HFFc6 (cell line): Measurements from ENCODE around the gene SH2B3. TPM values are rescaled to one million over a fixed set of nuclear protein-coding genes. Genes with fewer than 3 reads are reported as not detected.

ENCODE experiments used
- DNase-seq: peaks from one replicate; pipeline ENCODE4 v3.0.0-alpha.2; 2018
- H3K27ac Mint-ChIP-seq: 2 replicates; pipeline ENCODE4 v1.8.0; 2020; ENCODE audit warnings: mild to moderate bottlenecking, mixed read lengths
- H3K27me3 Mint-ChIP-seq: 2 replicates; pipeline ENCODE4 v1.8.0; 2021; ENCODE audit warnings: mild to moderate bottlenecking, moderate library complexity, mixed read lengths; ENCODE audit not compliant: insufficient read depth
- H3K36me3 Mint-ChIP-seq: 2 replicates; pipeline ENCODE4 v1.8.0; 2021; ENCODE audit warnings: low read depth, mixed read lengths
- H3K4me1 Mint-ChIP-seq: 2 replicates; pipeline ENCODE4 v1.8.0; 2020; ENCODE audit warnings: low read depth, mixed read lengths
- H3K4me3 Mint-ChIP-seq: 2 replicates; pipeline ENCODE4 v1.8.0; 2020; ENCODE audit warnings: mild to moderate bottlenecking, moderate library complexity, mixed read lengths
- H3K9me3 Mint-ChIP-seq: 2 replicates; pipeline ENCODE4 v1.8.0; 2020; ENCODE audit warnings: mild to moderate bottlenecking, mixed read lengths
- total RNA-seq, 6 experiments: library from RNA; stranded (reverse); fragmentation: NEBNext Ultra II Directional; extraction: Animal tissue kit (Norgen Biotek cat#: 25700); gene quantifications; 2 replicates in 1 of 6; 3 replicates in 5 of 6; pipeline ENCODE4 v1.2.3, GENCODE V29; 2021
- TF ChIP-seq, protein P1 (sequence below): fragments of 200-600 bp; sonication (generic); IDR thresholded peaks from 2 replicates; pipeline ENCODE4 v1.5.0; 2021; ENCODE audit warnings: antibody characterized with exemption, mild to moderate bottlenecking

Gene SH2B3
- total RNA-seq, 6 experiments from 2014 or later, result 54.0 to 80.3 (median 69.8) TPM

DNA sequence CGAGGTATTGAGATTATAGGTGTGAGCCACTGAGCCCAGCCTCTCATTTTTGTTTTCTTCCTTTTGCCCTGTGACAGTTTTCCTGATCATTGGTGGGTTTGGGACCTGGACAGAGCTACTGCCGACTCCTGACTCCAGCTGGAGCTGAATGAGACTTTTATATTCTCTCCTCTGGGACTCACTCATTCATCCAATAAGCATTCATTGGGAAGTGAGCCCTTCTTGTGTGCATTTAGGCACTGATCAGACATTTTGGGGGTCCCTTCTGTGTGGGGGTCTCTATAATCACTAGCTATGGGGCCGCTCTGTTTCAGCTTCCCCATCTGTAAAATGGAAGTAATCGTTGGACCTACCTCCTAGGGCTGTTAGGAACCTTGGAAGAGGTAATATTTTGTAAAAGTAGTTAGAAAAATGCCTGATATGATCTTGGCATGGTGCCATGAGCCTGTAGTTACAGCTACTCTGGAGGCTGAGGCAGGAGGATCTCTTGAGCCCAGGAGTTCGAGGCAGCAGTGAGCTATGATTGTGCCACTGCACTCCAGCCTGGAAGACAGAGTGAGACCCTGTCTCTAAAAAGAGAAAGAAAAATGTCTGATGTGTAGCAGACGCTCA, 7.2 kb downstream of the SH2B3 start:
- Mint-ChIP-seq H3K27me3 (no peaks in the 10 kb centered on the region; the same call in 1 of the 2 replicates), H3K9me3 (no peaks in the 10 kb centered on the region), H3K4me1 (peaks cover 75% of the 10 kb centered on the region), H3K27ac (peak overlapping the region; percentile 97), H3K36me3 (peaks cover 5% of the 10 kb centered on the region; the same call in 1 of the 2 replicates), H3K4me3 (peak overlapping the region; percentile 52)
- TF ChIP-seq, protein P1, sequence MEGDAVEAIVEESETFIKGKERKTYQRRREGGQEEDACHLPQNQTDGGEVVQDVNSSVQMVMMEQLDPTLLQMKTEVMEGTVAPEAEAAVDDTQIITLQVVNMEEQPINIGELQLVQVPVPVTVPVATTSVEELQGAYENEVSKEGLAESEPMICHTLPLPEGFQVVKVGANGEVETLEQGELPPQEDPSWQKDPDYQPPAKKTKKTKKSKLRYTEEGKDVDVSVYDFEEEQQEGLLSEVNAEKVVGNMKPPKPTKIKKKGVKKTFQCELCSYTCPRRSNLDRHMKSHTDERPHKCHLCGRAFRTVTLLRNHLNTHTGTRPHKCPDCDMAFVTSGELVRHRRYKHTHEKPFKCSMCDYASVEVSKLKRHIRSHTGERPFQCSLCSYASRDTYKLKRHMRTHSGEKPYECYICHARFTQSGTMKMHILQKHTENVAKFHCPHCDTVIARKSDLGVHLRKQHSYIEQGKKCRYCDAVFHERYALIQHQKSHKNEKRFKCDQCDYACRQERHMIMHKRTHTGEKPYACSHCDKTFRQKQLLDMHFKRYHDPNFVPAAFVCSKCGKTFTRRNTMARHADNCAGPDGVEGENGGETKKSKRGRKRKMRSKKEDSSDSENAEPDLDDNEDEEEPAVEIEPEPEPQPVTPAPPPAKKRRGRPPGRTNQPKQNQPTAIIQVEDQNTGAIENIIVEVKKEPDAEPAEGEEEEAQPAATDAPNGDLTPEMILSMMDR, result no peak
- no peak for DNase-seq

DNA sequence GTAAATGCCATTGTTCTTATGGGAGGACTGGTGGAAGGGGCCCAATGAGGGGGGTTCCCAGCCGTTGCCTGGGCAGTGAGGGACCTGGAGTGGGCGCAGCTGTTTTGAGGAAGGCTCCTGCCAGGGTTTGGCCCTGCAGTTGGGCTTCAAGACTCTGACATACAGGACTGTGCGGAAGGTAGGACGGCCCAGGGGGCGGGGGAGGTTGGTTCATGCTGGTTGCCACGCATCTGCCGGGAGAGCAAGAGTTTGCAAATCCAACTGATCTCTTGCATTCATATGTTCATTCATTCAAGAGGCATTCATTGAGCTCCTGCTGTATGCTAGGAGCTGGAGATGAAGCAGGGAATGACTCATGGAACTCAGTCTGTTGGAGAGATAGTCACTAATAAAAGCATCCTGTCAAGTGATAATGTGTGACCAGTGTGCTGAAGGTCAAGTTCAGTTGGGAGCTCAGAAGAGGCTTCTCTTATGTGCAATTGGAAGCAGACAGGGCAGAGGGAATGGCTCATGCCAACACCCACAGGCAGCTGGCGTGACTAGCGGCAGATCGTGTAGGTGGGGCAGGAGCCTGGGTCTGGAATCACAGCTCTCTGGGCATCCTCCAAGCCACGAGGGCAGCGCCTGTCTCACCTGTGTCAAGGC, 7.8 kb downstream of the SH2B3 start:
- peak overlapping the region; percentile 97 for H3K27ac Mint-ChIP-seq
- DNase-seq, result peak; percentile 92
- no peaks in the 10 kb centered on the region; the same call in 1 of the 2 replicates for H3K27me3 Mint-ChIP-seq
- peaks cover 70% of the 10 kb centered on the region for H3K4me1 Mint-ChIP-seq
- peaks cover 5% of the 10 kb centered on the region; the same call in 1 of the 2 replicates for H3K36me3 Mint-ChIP-seq
- H3K4me3 Mint-ChIP-seq, result peak overlapping the region; percentile 52
- TF ChIP-seq, protein P1, result no peak
- no peaks in the 10 kb centered on the region for H3K9me3 Mint-ChIP-seq

DNA sequence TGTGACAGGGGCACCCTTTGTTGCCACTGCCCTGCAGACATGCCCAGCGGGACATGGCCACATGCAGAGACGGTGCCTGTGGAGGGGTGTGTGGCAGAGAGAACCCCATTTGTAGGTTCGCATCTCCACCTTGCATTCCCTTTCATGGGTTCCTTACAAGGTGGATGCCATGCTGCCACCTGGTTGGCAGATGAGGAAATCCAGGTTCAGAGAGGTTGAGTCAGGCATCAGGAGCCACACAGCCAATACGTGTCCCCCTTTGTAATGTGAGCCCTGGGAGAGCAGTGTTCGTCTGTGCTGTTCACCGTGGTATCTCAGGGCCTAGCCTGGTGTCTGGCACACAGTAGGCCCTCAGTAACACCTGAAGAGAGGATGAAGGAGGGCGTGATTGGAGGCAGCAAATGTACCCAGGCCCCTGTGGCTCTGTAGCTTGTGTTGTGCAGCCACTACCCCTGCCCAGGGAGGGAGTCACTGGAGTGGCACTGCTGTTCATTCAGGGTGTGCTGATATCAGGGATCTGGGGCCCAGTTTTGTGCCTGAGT, 9.1 kb downstream of the SH2B3 start:
- peak overlapping the region; percentile 97 for H3K27ac Mint-ChIP-seq
- H3K9me3 Mint-ChIP-seq, result no peaks in the 10 kb centered on the region
- H3K4me1 Mint-ChIP-seq, result peaks cover 58% of the 10 kb centered on the region
- peak overlapping the region; percentile 36; the same call in 1 of the 2 replicates for H3K4me3 Mint-ChIP-seq
- H3K36me3 Mint-ChIP-seq, result peaks cover 5% of the 10 kb centered on the region; the same call in 1 of the 2 replicates
- DNase-seq, result no peak
- H3K27me3 Mint-ChIP-seq, result no peaks in the 10 kb centered on the region; the same call in 1 of the 2 replicates
- TF ChIP-seq, protein P1, result no peak; the same call in 1 of the 2 replicates

DNA sequence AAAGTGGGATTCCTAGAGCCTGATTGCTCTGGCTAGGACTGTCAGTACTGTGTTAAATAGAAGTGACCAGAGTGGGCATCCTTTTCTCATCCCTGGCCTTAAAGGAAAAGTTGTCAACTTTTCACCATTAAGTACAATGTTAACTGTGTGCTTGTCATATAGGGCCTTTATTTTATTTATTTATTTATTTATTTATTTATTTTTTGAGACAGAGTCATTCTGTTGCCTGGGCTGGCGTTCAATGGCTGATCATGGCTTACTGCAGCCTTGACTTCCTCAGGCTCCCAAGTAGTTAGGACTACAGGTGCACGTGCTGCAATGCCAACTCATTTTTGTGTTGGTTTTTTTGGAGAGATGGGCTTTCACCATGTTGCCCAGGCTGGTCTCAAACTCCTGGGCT, 11.6 kb downstream of the SH2B3 start:
- Mint-ChIP-seq H3K27ac (0 out of 2 replicates have a peak overlapping the region, but pooled peaks have one; percentile 34), H3K9me3 (no peaks in the 10 kb centered on the region), H3K27me3 (no peaks in the 10 kb centered on the region; the same call in 1 of the 2 replicates), H3K4me1 (peaks cover 35% of the 10 kb centered on the region), H3K36me3 (peaks cover 11% of the 10 kb centered on the region), H3K4me3 (no peak overlapping the region)
- no peak for DNase-seq
- TF ChIP-seq, protein P1, result no peak

DNA sequence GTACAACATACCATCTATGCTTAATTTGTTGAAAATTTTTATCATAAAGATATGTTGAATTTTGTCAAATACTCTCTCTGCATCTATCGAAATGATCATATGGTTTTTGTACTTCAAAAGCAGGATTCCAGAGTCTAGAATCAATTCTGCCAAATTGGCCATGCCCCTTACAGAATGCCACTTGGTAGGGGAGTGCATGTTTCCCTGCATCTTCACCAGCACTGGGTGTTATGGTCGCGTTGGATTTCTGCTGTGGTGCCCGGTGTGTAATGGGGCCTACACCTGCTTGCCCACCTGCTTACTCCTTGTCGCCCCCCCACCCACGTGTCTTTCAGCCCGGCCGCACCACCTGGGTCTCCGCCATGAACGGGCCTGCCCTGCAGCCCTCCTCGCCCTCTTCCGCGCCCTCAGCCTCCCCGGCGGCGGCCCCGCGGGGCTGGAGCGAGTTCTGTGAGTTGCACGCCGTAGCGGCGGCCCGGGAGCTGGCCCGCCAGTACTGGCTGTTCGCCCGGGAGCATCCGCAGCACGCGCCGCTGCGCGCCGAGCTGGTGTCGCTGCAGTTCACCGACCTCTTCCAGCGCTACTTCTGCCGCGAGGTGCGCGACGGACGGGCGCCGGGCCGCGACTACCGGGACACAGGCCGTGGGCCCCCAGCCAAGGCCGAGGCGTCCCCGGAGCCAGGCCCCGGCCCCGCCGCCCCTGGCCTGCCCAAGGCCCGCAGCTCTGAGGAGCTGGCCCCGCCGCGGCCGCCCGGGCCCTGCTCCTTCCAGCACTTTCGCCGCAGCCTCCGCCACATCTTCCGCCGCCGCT, 12.3 kb downstream of the SH2B3 start:
- H3K36me3 Mint-ChIP-seq, result peaks cover 15% of the 10 kb centered on the region
- H3K4me1 Mint-ChIP-seq, result peaks cover 28% of the 10 kb centered on the region
- peaks cover 5% of the 10 kb centered on the region for H3K27me3 Mint-ChIP-seq
- H3K9me3 Mint-ChIP-seq, result no peaks in the 10 kb centered on the region
- no peak for DNase-seq
- TF ChIP-seq, protein P1, result no peak
- no peak overlapping the region for H3K27ac Mint-ChIP-seq
- H3K4me3 Mint-ChIP-seq, result no peak overlapping the region
